ENCODE data around the gene CNTN1. TPM values are rescaled to one million over a fixed set of nuclear protein-coding genes. Genes with fewer than 3 reads are reported as not detected.
"Not testable (repeated sequence)": the region's sequence is repeated elsewhere in the genome, so short reads cannot be mapped to it uniquely, and the experiment has no call there.

The CNTN1 gene
- polyA plus RNA-seq, 1 donor, result 17.3 TPM

- DNase-seq (ENCODE audit: low read depth), result no peak
Measured at GRCh38 chr12:40697566-40698259, 5.5 kb downstream of the CNTN1 start.

GRCh38 chr12:40701756-40702155 lies 9.5 kb downstream of the CNTN1 start:
- no peak for DNase-seq (ENCODE audit: low read depth)

GRCh38 chr12:40711121-40711520 lies 18.9 kb downstream of the CNTN1 start:
- DNase-seq (ENCODE audit: low read depth), result no peak

- no peak for DNase-seq (ENCODE audit: low read depth)
Measured at GRCh38 chr12:40714636-40715035, 22.4 kb downstream of the CNTN1 start.

- no peak for DNase-seq (ENCODE audit: low read depth)
Measured at GRCh38 chr12:40716037-40716436, 23.8 kb downstream of the CNTN1 start.

- no peak for DNase-seq (ENCODE audit: low read depth)
Measured at GRCh38 chr12:40717576-40717975, 25.3 kb downstream of the CNTN1 start.

- DNase-seq (ENCODE audit: low read depth), result no peak
Measured at GRCh38 chr12:40718878-40719372, 26.7 kb downstream of the CNTN1 start.

GRCh38 chr12:40723001-40723400 lies 30.8 kb downstream of the CNTN1 start:
- DNase-seq (ENCODE audit: low read depth), result no peak

GRCh38 chr12:40726366-40726765 lies 34.1 kb downstream of the CNTN1 start:
- no peak for DNase-seq (ENCODE audit: low read depth)

- DNase-seq (ENCODE audit: low read depth), result no peak
Measured at GRCh38 chr12:40727774-40728483, 35.7 kb downstream of the CNTN1 start.

- DNase-seq (ENCODE audit: low read depth), result no peak
Measured at GRCh38 chr12:40730281-40730680, 38.0 kb downstream of the CNTN1 start.

GRCh38 chr12:40733871-40734270 lies 41.6 kb downstream of the CNTN1 start:
- DNase-seq (ENCODE audit: low read depth), result no peak

GRCh38 chr12:40734276-40734675 lies 42.0 kb downstream of the CNTN1 start:
- no peak for DNase-seq (ENCODE audit: low read depth)

GRCh38 chr12:40735551-40736230 lies 43.5 kb downstream of the CNTN1 start:
- DNase-seq (ENCODE audit: low read depth), result no peak

- DNase-seq (ENCODE audit: low read depth), result not testable (repeated sequence)
Measured at GRCh38 chr12:40737416-40737815, 45.2 kb downstream of the CNTN1 start.

- DNase-seq (ENCODE audit: low read depth), result no peak
Measured at GRCh38 chr12:40738856-40739255, 46.6 kb downstream of the CNTN1 start.

GRCh38 chr12:40742041-40742440 lies 49.8 kb downstream of the CNTN1 start:
- DNase-seq (ENCODE audit: low read depth), result no peak

GRCh38 chr12:40745386-40745785 lies 53.1 kb downstream of the CNTN1 start:
- DNase-seq (ENCODE audit: low read depth), result no peak

- DNase-seq (ENCODE audit: low read depth), result no peak
Measured at GRCh38 chr12:40749863-40750262, 57.6 kb downstream of the CNTN1 start.

- no peak for DNase-seq (ENCODE audit: low read depth)
Measured at GRCh38 chr12:40752011-40752410, 59.8 kb downstream of the CNTN1 start.

- no peak for DNase-seq (ENCODE audit: low read depth)
Measured at GRCh38 chr12:40760821-40761220, 68.6 kb downstream of the CNTN1 start.

- no peak for DNase-seq (ENCODE audit: low read depth)
Measured at GRCh38 chr12:40762072-40762471, 69.8 kb downstream of the CNTN1 start.
